Adrenal gland (tissue), 5 donors: ENCODE data around the gene PPP1R9A.

Experiments used
- CTCF ChIP-seq, 6 experiments: fragments of 450-650 bp in 4 of 6; fragments of 200-600 bp in 2 of 6; sonication (generic) in 1 of 6; IDR thresholded peaks; 1 replicate in 5 of 6; 2 replicates in 1 of 6; pipeline versions ENCODE4 v1.5.1 to v1.8.0; 2016 to 2021; ENCODE audit warnings: antibody characterized with exemption in 6 of 6, mild to moderate bottlenecking in 2 of 6, moderate library complexity in 1 of 6
- POLR2A ChIP-seq, 2 donors: fragments of 450-650 bp; IDR thresholded peaks; one replicate each; pipeline ENCODE4 v1.6.1; 2017; ENCODE audit warnings: antibody characterized with exemption in 2 of 2, mild to moderate bottlenecking in 2 of 2, moderate library complexity in 1 of 2
- donor health status: DM: no; HTN: no; CAD: no.

DNA sequence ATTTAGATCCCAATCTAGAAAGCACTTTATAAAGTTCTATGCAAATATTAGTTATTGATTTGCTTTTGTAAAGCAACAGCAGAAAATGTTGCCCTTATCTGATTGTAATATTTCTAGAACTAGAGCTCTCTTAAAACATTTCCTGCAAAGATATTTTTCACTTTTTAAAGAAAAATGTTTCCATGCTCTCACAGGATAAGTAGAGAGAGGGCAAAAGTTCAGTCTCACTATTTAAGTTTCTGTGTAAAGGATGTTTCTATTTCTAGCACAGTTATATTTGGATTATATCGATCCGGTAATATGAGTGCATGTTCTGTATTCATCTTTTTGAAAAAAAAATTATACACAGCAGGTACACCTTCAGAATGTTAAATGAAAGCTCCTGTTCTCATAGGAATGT lies 334.9 kb downstream of the PPP1R9A start:
- TF ChIP-seq POLR2A (IDR thresholded peaks at IDR 0.05) = no peak
- TF ChIP-seq CTCF (IDR thresholded peaks at IDR 0.05) = no peak
